HEK293T (cell line): Measurements from ENCODE around the gene NECTIN1.

Experiments
- FOXK2 ChIP-seq: fragments of 450-650 bp; IDR thresholded peaks from 2 replicates; pipeline ENCODE4 v1.6.1; 2016; ENCODE audit warnings: mild to moderate bottlenecking
- NFRKB ChIP-seq: fragments of 450-650 bp; IDR thresholded peaks from 2 replicates; pipeline ENCODE4 v1.6.1; 2016; ENCODE audit warnings: mild to moderate bottlenecking, moderate library complexity
- SUZ12 ChIP-seq: fragments of 450-650 bp; IDR thresholded peaks from 2 replicates; pipeline ENCODE4 v1.6.1; 2016; ENCODE audit warnings: mild to moderate bottlenecking

DNA sequence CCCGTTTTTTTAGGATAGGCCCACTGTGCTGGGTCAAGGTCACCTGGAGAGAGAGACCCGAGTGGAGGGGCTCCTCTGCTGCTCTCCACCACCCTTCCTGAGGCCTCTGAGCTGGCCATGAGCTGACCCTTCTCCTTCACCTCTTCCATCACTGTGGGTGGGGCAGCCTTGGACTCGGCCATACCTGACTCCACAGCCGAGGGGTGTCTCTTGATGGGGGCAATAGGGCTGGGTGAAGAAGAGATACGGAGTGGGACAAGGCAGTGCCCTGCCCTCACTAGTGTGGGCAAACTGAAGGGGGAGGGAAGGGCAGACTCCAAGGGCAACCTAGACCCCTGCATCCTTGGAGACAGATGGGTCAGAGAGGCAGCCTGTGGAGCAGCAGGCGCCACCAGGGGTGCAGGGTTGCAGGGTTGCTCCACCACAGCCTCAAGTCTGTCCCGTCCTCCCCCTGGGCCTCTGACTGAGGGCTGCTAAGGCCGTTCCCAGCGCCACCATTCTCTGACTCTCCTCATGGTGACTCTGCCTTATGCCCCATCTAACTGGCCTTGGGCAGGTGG is 20.1 kb upstream of the NECTIN1 start:
- no peak for TF ChIP-seq FOXK2
- no peak for TF ChIP-seq SUZ12
- no peak for TF ChIP-seq NFRKB
